Trophoblast cell (in vitro differentiated cells and primary cell): ENCODE results near the gene TMC6.

ENCODE experiments used
- DNase-seq, 2 donors: peaks; one replicate each; pipeline ENCODE4 v3.0.0-alpha.2; 2016
- H2AFZ ChIP-seq: 2 replicates; pipeline ENCODE4 v1.6.1; 2013; ENCODE audit warnings: low read length, moderate library complexity, mild to moderate bottlenecking; ENCODE audit not compliant: insufficient read depth, poor library complexity
- H2AK5ac ChIP-seq: 2 replicates; pipeline ENCODE4 v1.6.1; 2013; ENCODE audit warnings: mild to moderate bottlenecking, low read length
- H2BK120ac ChIP-seq: 2 replicates; pipeline ENCODE4 v1.6.1; 2013; ENCODE audit warnings: low read length, mild to moderate bottlenecking, moderate library complexity; ENCODE audit not compliant: insufficient read depth, poor library complexity
- H2BK12ac ChIP-seq: 2 replicates; pipeline ENCODE4 v1.6.1; 2013; ENCODE audit warnings: mild to moderate bottlenecking, low read length, moderate library complexity
- H2BK5ac ChIP-seq: 2 replicates; pipeline ENCODE4 v1.6.1; 2013; ENCODE audit warnings: low read length, low read depth, moderate library complexity, mild to moderate bottlenecking; ENCODE audit not compliant: poor library complexity
- H3K14ac ChIP-seq: 2 replicates; pipeline ENCODE4 v1.6.1; 2013; ENCODE audit warnings: mild to moderate bottlenecking, low read length
- H3K18ac ChIP-seq: 2 replicates; pipeline ENCODE4 v1.6.1; 2013; ENCODE audit warnings: mild to moderate bottlenecking, low read length
- H3K23ac ChIP-seq: 2 replicates; pipeline ENCODE4 v1.6.1; 2013; ENCODE audit warnings: low read length
- H3K27ac ChIP-seq: 2 replicates; pipeline ENCODE4 v1.5.1; 2013; ENCODE audit warnings: low read depth, mild to moderate bottlenecking, inconsistent platforms, low read length, moderate library complexity
- H3K27me3 ChIP-seq: 2 replicates; pipeline ENCODE4 v1.6.1; 2013; ENCODE audit warnings: inconsistent platforms, mild to moderate bottlenecking, low read length, moderate library complexity; ENCODE audit not compliant: insufficient read depth
- H3K36me3 ChIP-seq, 2 experiments: 1 replicate in 1 of 2; 2 replicates in 1 of 2; pipeline ENCODE4 v1.6.1; 2013; ENCODE audit warnings: low read length in 2 of 2, mild to moderate bottlenecking in 2 of 2, moderate library complexity in 1 of 2; ENCODE audit not compliant: insufficient read depth in 2 of 2, control insufficient read depth in 1 of 2
- H3K4ac ChIP-seq: 2 replicates; pipeline ENCODE4 v1.6.1; 2013; ENCODE audit warnings: low read depth, mild to moderate bottlenecking, low read length, moderate library complexity
- H3K4me1 ChIP-seq, 2 experiments: 1 replicate in 1 of 2; 2 replicates in 1 of 2; pipeline ENCODE4 v1.6.1; 2013; ENCODE audit warnings: low read length in 2 of 2, mild to moderate bottlenecking in 2 of 2, moderate library complexity in 1 of 2; ENCODE audit not compliant: insufficient read depth in 2 of 2, control insufficient read depth in 1 of 2
- H3K4me2 ChIP-seq: 2 replicates; pipeline ENCODE4 v1.6.1; 2013; ENCODE audit warnings: inconsistent platforms, mild to moderate bottlenecking, low read length, moderate library complexity
- H3K4me3 ChIP-seq: 2 replicates; pipeline ENCODE4 v1.5.1; 2013; ENCODE audit warnings: mild to moderate bottlenecking, low read depth, low read length, inconsistent platforms
- H3K79me1 ChIP-seq: one replicate; pipeline ENCODE4 v1.6.1; 2013; ENCODE audit warnings: low read length
- H3K79me2 ChIP-seq: 2 replicates; pipeline ENCODE4 v1.6.1; 2013; ENCODE audit warnings: low read length, mild to moderate bottlenecking; ENCODE audit not compliant: control insufficient read depth, insufficient read depth, poor library complexity
- H3K9ac ChIP-seq: 2 replicates; pipeline ENCODE4 v1.6.1; 2013; ENCODE audit warnings: mild to moderate bottlenecking, low read length
- H3K9me3 ChIP-seq: 2 replicates; pipeline ENCODE4 v1.6.1; 2013; ENCODE audit warnings: low read depth, mild to moderate bottlenecking, control low read depth, inconsistent platforms, low read length; ENCODE audit not compliant: insufficient read depth
- H4K12ac ChIP-seq: 2 replicates; pipeline ENCODE4 v1.6.1; 2013; ENCODE audit warnings: low read depth, mild to moderate bottlenecking, low read length, moderate library complexity
- H4K8ac ChIP-seq: 2 replicates; pipeline ENCODE4 v1.6.1; 2013; ENCODE audit warnings: low read depth, mild to moderate bottlenecking, low read length, moderate library complexity
- H4K91ac ChIP-seq: one replicate; pipeline ENCODE4 v1.6.1; 2013; ENCODE audit warnings: low read depth, mild to moderate bottlenecking, low read length, moderate library complexity
- WGBS: extraction: QIAGEN DNeasy Blood & Tissue Kit; methylation state at CpG from one replicate; pipeline ENCODE4 v1.1.7; 2013; ENCODE audit warnings: missing lambda C conversion rate; ENCODE audit not compliant: insufficient read length, insufficient coverage; ENCODE audit errors: extremely low coverage; 5-methylcytosine and 5-hydroxymethylcytosine counted together

The TMC6 gene

DNA sequence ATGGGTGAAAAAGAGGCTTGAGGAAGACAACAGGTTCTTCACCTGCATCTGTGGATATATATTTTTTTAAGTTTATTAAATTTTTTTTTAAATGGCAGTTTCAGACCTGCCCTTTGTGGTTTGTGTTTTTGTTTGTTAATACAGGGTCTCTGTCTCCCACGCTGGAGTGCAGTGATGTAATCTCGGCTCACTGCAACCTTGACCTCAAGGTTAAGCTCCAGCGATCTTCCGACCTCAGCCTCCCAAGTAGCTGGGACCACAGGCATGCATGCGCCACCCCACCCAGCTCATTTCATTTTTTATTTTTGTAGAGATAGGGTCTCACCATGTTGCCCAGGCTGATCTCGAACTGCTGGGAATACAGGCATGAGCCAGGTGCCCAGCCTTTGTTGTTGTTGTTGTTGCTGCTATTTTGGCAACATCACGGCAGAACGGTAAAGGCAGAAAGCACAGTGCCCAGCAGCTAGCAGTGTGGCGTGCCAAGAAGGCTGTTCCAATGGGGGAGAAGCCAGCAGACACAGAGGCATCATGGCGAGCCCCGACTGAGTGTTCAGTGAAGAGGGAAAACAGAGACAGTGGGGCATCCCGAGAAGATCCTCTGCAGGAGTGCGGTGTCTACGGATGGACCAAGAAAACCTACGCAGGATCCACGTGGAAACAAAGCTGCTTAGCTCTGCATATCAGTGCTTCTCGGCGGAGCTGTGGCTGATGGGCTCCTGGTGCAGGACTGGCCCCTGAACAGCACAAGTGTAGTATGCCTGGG, 19.6 kb downstream of the TMC6 start:
- Histone ChIP-seq H3K27ac (no peak overlapping the region), H2BK12ac (no peak overlapping the region), H3K4me1 (no peaks in the 10 kb centered on the region), H3K14ac (no peak overlapping the region), H3K9ac (no peak overlapping the region), H3K23ac (no peak overlapping the region), H4K12ac (no peak overlapping the region), H3K4ac (no peak overlapping the region), H4K8ac (no peak overlapping the region), H3K9me3 (peaks cover 1% of the 10 kb centered on the region), H2AFZ (no peak overlapping the region), H2AK5ac (no peak overlapping the region), H3K79me1 (no peaks in the 10 kb centered on the region), H3K79me2 (no peaks in the 10 kb centered on the region), H2BK120ac (no peak overlapping the region), H3K36me3 (peaks cover 35 to 50% of the 10 kb centered on the region in 2 experiments), H3K4me2 (no peak overlapping the region), H3K4me3 (no peak overlapping the region), H3K18ac (no peak overlapping the region), H4K91ac (no peak overlapping the region), H2BK5ac (no peak overlapping the region), H3K27me3 (no peaks in the 10 kb centered on the region)
- WGBS = no CpG with 5 or more reads among the region's 18 CpGs
- no peak for DNase-seq

DNA sequence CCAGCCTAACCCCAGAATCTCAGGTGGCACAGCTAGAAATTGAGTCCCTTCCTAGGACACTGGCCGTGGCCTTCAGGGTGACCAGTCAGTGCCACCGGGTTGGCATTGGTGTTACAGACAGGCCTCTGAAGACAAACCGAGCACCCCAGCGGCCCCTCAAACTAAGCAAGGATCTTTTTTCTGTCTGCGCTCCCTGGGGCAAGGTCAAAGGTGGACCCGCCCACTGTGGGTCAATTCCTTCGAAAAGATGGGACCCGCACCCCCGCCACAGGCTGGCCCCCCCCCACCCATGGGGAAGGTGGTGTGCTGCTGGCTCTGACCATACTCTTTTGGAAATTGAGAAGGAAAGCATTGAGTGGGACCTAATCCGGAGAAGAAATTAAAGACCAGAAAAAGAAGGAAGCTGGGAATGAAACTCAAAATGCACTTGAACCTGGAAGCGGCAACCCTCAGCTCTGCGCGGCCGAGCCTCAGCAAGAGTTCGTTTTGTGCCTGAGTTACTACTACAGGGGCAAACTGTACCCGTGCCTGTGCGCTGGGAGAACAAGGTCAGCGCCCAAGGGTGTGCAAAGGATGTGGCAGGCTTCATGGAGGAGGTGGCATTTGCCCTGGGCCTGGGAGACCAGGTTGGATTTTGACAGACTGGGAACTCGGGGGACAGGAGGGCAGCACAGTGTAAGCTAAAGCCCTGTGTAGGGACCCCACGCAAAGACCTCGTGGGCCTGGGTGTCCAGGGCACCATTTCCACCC, 20.4 kb downstream of the TMC6 start:
- DNase-seq = no peak
- H3K23ac ChIP-seq = no peak overlapping the region
- H3K79me2 ChIP-seq = no peaks in the 10 kb centered on the region
- no CpG with 5 or more reads among the region's 21 CpGs for WGBS
- H3K18ac ChIP-seq = no peak overlapping the region
- H3K36me3 ChIP-seq = peaks cover 37 to 46% of the 10 kb centered on the region in 2 experiments
- H4K8ac ChIP-seq = no peak overlapping the region
- no peaks in the 10 kb centered on the region for H3K27me3 ChIP-seq
- H3K9ac ChIP-seq = no peak overlapping the region
- H3K9me3 ChIP-seq = peaks cover 1% of the 10 kb centered on the region
- no peaks in the 10 kb centered on the region for H3K79me1 ChIP-seq
- H3K27ac ChIP-seq = no peak overlapping the region
- H3K4me1 ChIP-seq = no peaks in the 10 kb centered on the region
- no peak overlapping the region for H2BK12ac ChIP-seq
- H4K91ac ChIP-seq = no peak overlapping the region
- H2BK5ac ChIP-seq = no peak overlapping the region
- no peak overlapping the region for H3K4ac ChIP-seq
- H2BK120ac ChIP-seq = no peak overlapping the region
- H3K4me2 ChIP-seq = no peak overlapping the region
- no peak overlapping the region for H4K12ac ChIP-seq
- H2AK5ac ChIP-seq = no peak overlapping the region
- no peak overlapping the region for H3K4me3 ChIP-seq
- no peak overlapping the region for H3K14ac ChIP-seq
- no peak overlapping the region for H2AFZ ChIP-seq

- no peaks in the 10 kb centered on the region for H3K79me2 ChIP-seq
- H3K4me2 ChIP-seq = no peak overlapping the region
- no peak overlapping the region for H2BK5ac ChIP-seq
- H3K9ac ChIP-seq = no peak overlapping the region
- peaks cover 35 to 42% of the 10 kb centered on the region in 2 experiments for H3K36me3 ChIP-seq
- no peak for DNase-seq
- H3K79me1 ChIP-seq = no peaks in the 10 kb centered on the region
- no peak overlapping the region for H2BK12ac ChIP-seq
- no peaks in the 10 kb centered on the region for H3K4me1 ChIP-seq
- no peak overlapping the region for H2BK120ac ChIP-seq
- no peak overlapping the region for H4K12ac ChIP-seq
- no peak overlapping the region for H3K23ac ChIP-seq
- H3K4ac ChIP-seq = no peak overlapping the region
- H3K18ac ChIP-seq = no peak overlapping the region
- H4K91ac ChIP-seq = no peak overlapping the region
- WGBS = no CpG with 5 or more reads among the region's 10 CpGs
- no peak overlapping the region for H2AFZ ChIP-seq
- H3K14ac ChIP-seq = no peak overlapping the region
- H3K4me3 ChIP-seq = no peak overlapping the region
- no peak overlapping the region for H3K27ac ChIP-seq
- H2AK5ac ChIP-seq = no peak overlapping the region
- no peak overlapping the region for H4K8ac ChIP-seq
- H3K27me3 ChIP-seq = no peaks in the 10 kb centered on the region
- H3K9me3 ChIP-seq = peaks cover 1% of the 10 kb centered on the region
Measured at GRCh38 chr17:78107457-78107856, 21.1 kb downstream of the TMC6 start.

- Histone ChIP-seq H4K91ac (no peak overlapping the region), H3K27ac (no peak overlapping the region), H3K79me2 (no peaks in the 10 kb centered on the region), H3K9me3 (peaks cover 8% of the 10 kb centered on the region), H3K4me2 (no peak overlapping the region), H3K18ac (no peak overlapping the region), H2BK12ac (no peak overlapping the region), H3K4me3 (no peak overlapping the region), H4K12ac (no peak overlapping the region), H3K79me1 (no peaks in the 10 kb centered on the region), H4K8ac (no peak overlapping the region), H3K4ac (no peak overlapping the region), H3K14ac (no peak overlapping the region), H2BK5ac (no peak overlapping the region), H3K4me1 (no peaks in the 10 kb centered on the region), H3K9ac (no peak overlapping the region), H3K23ac (no peak overlapping the region), H2BK120ac (no peak overlapping the region), H2AK5ac (no peak overlapping the region), H2AFZ (no peak overlapping the region), H3K36me3 (peaks cover 28 to 32% of the 10 kb centered on the region in 2 experiments), H3K27me3 (no peaks in the 10 kb centered on the region)
- no CpG with 5 or more reads among the region's 15 CpGs for WGBS
- DNase-seq = no peak
Measured at GRCh38 chr17:78106211-78106610, 22.3 kb downstream of the TMC6 start.
